Fibroblast of lung (primary cell): ENCODE data around the gene ARPC2. TPM values are rescaled to one million over a fixed set of nuclear protein-coding genes. Genes with fewer than 3 reads are reported as not detected.

Experiments
- DNase-seq, 2 donors: peaks; one replicate each; pipeline versions ENCODE4 v3.0.0 to v3.0.0-alpha.2; 2010; ENCODE audit warnings: low read depth in 2 of 2
- H2AFZ ChIP-seq: 2 replicates; pipeline ENCODE4 v1.5.1; 2012; ENCODE audit warnings: low read length, control low read depth, inconsistent platforms
- H3K27ac ChIP-seq: 2 replicates; pipeline ENCODE4 v1.5.1; 2011; ENCODE audit warnings: low read length, control low read depth; ENCODE audit not compliant: insufficient read depth
- H3K27me3 ChIP-seq: 2 replicates; pipeline ENCODE4 v1.5.1; 2011; ENCODE audit warnings: mild to moderate bottlenecking, low read length; ENCODE audit not compliant: control insufficient read depth, insufficient read depth
- H3K36me3 ChIP-seq: 2 replicates; pipeline ENCODE4 v1.5.1; 2011; ENCODE audit warnings: low read length; ENCODE audit not compliant: control insufficient read depth, insufficient read depth
- H3K4me1 ChIP-seq: 2 replicates; pipeline ENCODE4 v1.5.1; 2011; ENCODE audit warnings: low read length; ENCODE audit not compliant: control insufficient read depth, insufficient read depth; ENCODE audit errors: extremely low read depth
- H3K4me2 ChIP-seq: 2 replicates; pipeline ENCODE4 v1.5.1; 2011; ENCODE audit warnings: low read length, control low read depth; ENCODE audit not compliant: insufficient read depth; ENCODE audit errors: extremely low read depth
- H3K4me3 ChIP-seq, 4 experiments: fragments of 200-600 bp in 1 of 4; sonication (generic) in 1 of 4; replicated peaks in 1 of 4; 2 replicates each; pipeline ENCODE4 v1.5.1; 2011 to 2016; ENCODE audit warnings: low read length in 4 of 4, low read depth in 3 of 4, mild to moderate bottlenecking in 3 of 4, control low read depth in 2 of 4, inconsistent platforms in 1 of 4, mixed read lengths in 1 of 4; ENCODE audit not compliant: insufficient read depth in 1 of 4; ENCODE audit errors: control extremely low read depth in 1 of 4
- H3K79me2 ChIP-seq: 2 replicates; pipeline ENCODE4 v1.5.1; 2012; ENCODE audit warnings: mild to moderate bottlenecking, low read length, inconsistent platforms; ENCODE audit not compliant: control insufficient read depth, insufficient read depth
- H3K9ac ChIP-seq: 2 replicates; pipeline ENCODE4 v1.5.1; 2011; ENCODE audit warnings: mild to moderate bottlenecking, low read length, control low read depth; ENCODE audit not compliant: insufficient read depth
- H3K9me3 ChIP-seq: 2 replicates; pipeline ENCODE4 v1.5.1; 2012; ENCODE audit warnings: low read depth, low read length; ENCODE audit not compliant: control insufficient read depth, insufficient read depth
- H4K20me1 ChIP-seq: 2 replicates; pipeline ENCODE4 v1.5.1; 2011; ENCODE audit warnings: low read length; ENCODE audit not compliant: control insufficient read depth, insufficient read depth; ENCODE audit errors: extremely low read depth
- EZH2 ChIP-seq: IDR thresholded peaks from 2 replicates; pipeline ENCODE4 v1.5.1; 2012; ENCODE audit warnings: low read length, control low read depth, mild to moderate bottlenecking; ENCODE audit errors: missing control alignments
- polyA plus RNA-seq, 2 donors: library from polyadenylated mRNA; depleted of rRNA in 1 of 2; stranded (reverse) in 1 of 2; unstranded in 1 of 2; fragments of >200 nt; gene quantifications; 2 replicates each; pipeline ENCODE4 v1.2.1, GENCODE V29; 2011 to 2012; ENCODE audit warnings: missing spikeins in 1 of 2
- total RNA-seq: library from RNA; depleted of rRNA; stranded (reverse); fragments of >200 nt; gene quantifications from 2 replicates; pipeline ENCODE4 v1.2.1, GENCODE V29; 2014
- TF ChIP-seq, protein P1 (sequence below), 2 donors: IDR thresholded peaks in 1 of 2; conservative IDR thresholded peaks in 1 of 2; 1 replicate in 1 of 2; 2 replicates in 1 of 2; pipeline ENCODE4 v1.5.1; 2011 to 2012; ENCODE audit warnings: low read length in 2 of 2, control low read depth in 1 of 2, inconsistent platforms in 1 of 2, low read depth in 1 of 2, mild to moderate bottlenecking in 1 of 2

Gene ARPC2
- total and polyA plus RNA-seq, 2 donors (not counting 1 experiment from before 2014, with no cell fraction given), result 199 to 893 TPM

DNA sequence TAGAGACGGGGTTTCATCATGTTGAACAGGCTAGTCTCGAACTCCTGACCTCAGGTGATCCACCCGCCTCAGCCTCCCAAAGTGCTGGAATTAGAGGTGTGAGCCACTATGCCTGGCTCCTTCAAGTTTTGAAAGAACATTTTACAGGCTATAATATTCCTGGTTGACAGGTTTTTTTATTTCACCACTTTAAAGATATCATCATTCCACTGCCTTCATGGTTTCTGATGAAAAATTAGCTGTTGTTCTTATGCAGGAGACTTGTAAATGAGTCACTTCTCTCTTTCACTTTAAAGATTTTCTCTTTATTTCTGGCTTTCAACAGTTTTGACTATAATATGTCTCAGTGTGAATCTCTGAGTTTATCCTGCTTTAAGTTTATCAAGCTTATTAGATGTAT lies 7.9 kb upstream of the ARPC2 start:
- H3K4me1 ChIP-seq, result no peaks in the 10 kb centered on the region
- H3K9ac ChIP-seq, result no peak overlapping the region
- H4K20me1 ChIP-seq, result no peaks in the 10 kb centered on the region
- no peak overlapping the region for H3K4me3 ChIP-seq
- no peak overlapping the region for H3K27ac ChIP-seq
- peaks cover 4% of the 10 kb centered on the region for H3K27me3 ChIP-seq
- H3K36me3 ChIP-seq, result no peaks in the 10 kb centered on the region
- no peak overlapping the region for H3K4me2 ChIP-seq
- no peaks in the 10 kb centered on the region for H3K79me2 ChIP-seq
- no peaks in the 10 kb centered on the region for H3K9me3 ChIP-seq
- no peak overlapping the region for H2AFZ ChIP-seq
- TF ChIP-seq, protein P1, sequence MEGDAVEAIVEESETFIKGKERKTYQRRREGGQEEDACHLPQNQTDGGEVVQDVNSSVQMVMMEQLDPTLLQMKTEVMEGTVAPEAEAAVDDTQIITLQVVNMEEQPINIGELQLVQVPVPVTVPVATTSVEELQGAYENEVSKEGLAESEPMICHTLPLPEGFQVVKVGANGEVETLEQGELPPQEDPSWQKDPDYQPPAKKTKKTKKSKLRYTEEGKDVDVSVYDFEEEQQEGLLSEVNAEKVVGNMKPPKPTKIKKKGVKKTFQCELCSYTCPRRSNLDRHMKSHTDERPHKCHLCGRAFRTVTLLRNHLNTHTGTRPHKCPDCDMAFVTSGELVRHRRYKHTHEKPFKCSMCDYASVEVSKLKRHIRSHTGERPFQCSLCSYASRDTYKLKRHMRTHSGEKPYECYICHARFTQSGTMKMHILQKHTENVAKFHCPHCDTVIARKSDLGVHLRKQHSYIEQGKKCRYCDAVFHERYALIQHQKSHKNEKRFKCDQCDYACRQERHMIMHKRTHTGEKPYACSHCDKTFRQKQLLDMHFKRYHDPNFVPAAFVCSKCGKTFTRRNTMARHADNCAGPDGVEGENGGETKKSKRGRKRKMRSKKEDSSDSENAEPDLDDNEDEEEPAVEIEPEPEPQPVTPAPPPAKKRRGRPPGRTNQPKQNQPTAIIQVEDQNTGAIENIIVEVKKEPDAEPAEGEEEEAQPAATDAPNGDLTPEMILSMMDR (conservative IDR thresholded peaks at IDR 0.05 in 1 of 2, IDR thresholded peaks at IDR 0.05 in 1 of 2; ENCODE audit: low read depth in 1 of 2, low read length in 2 of 2), result no peak
- no peak for DNase-seq

DNA sequence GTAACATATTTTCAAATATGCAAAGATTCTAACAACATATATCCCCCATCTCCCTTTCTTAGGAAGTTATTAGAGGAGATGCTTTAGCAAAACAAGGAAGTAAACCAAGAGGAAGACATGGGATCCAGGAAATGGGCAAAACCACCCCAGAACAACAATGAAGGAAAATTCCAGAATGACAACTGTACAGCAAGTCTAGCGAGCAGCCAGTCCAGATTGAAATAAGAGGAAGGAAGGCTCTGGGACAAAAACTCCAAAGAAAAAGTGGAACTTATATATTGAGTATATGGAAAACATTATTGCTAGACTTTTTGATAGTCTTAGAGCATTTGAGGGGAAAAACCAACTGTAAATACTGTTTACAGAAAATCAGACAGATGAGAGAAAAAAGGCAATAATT lies 2.9 kb upstream of the ARPC2 start:
- H3K9ac ChIP-seq, result no peak overlapping the region
- no peak overlapping the region for H3K27ac ChIP-seq
- DNase-seq, result no peak
- H3K4me2 ChIP-seq, result no peak overlapping the region
- H3K9me3 ChIP-seq, result no peaks in the 10 kb centered on the region
- no peaks in the 10 kb centered on the region for H4K20me1 ChIP-seq
- TF ChIP-seq, protein P1 (conservative IDR thresholded peaks at IDR 0.05 in 1 of 2, IDR thresholded peaks at IDR 0.05 in 1 of 2; ENCODE audit: low read depth in 1 of 2, low read length in 2 of 2), result no peak
- no peak for TF ChIP-seq EZH2
- no peak overlapping the region for H2AFZ ChIP-seq
- H3K79me2 ChIP-seq, result peaks cover 20% of the 10 kb centered on the region
- no peaks in the 10 kb centered on the region for H3K36me3 ChIP-seq
- H3K27me3 ChIP-seq, result no peaks in the 10 kb centered on the region
- H3K4me3 ChIP-seq, result no peak overlapping the region
- peaks cover 4% of the 10 kb centered on the region for H3K4me1 ChIP-seq

- Histone ChIP-seq H4K20me1 (peaks cover 4% of the 10 kb centered on the region), H3K4me3 (peak overlapping the region; percentile 77 to 95 (median 83)), H3K9me3 (no peaks in the 10 kb centered on the region), H3K27ac (peak overlapping the region; percentile 95), H3K4me1 (peaks cover 5% of the 10 kb centered on the region), H3K9ac (peak overlapping the region; percentile 89), H3K79me2 (peaks cover 42% of the 10 kb centered on the region), H2AFZ (peak overlapping the region; percentile 97), H3K36me3 (peaks cover 3% of the 10 kb centered on the region), H3K4me2 (peak overlapping the region; percentile 89), H3K27me3 (no peaks in the 10 kb centered on the region)
- no peak for DNase-seq
- TF ChIP-seq EZH2, result no peak
- TF ChIP-seq, protein P1 (conservative IDR thresholded peaks at IDR 0.05 in 1 of 2, IDR thresholded peaks at IDR 0.05 in 1 of 2; ENCODE audit: low read depth in 1 of 2, low read length in 2 of 2), result no peak
Observed at GRCh38 chr2:218216336-218216673, 684 bp upstream of the ARPC2 start.
